Hepatocyte (in vitro differentiated cells): ENCODE measurements around the gene MID2. TPM values are rescaled to one million over a fixed set of nuclear protein-coding genes. Genes with fewer than 3 reads are reported as not detected.
"Not testable (repeated sequence)": the region's sequence is repeated elsewhere in the genome, so short reads cannot be mapped to it uniquely, and the experiment has no call there.

ENCODE experiments used
- DNase-seq: peaks from one replicate; pipeline ENCODE4 v3.0.0-alpha.2; 2016; ENCODE audit warnings: low spot score
- H2AFZ ChIP-seq: fragments of 200-600 bp; sonication (generic); 2 replicates; pipeline ENCODE4 v1.6.0; 2016; ENCODE audit warnings: antibody characterized with exemption, mild to moderate bottlenecking
- H3K27ac ChIP-seq: fragments of 200-600 bp; sonication (generic); 2 replicates; pipeline ENCODE4 v1.5.1; 2016; ENCODE audit warnings: mild to moderate bottlenecking
- H3K27me3 ChIP-seq: fragments of 200-600 bp; sonication (generic); 2 replicates; pipeline ENCODE4 v1.6.1; 2016
- H3K36me3 ChIP-seq: fragments of 200-600 bp; sonication (generic); replicated peaks from 2 replicates; pipeline ENCODE4 v1.5.1; 2016; ENCODE audit warnings: low read depth; ENCODE audit not compliant: insufficient read depth
- H3K4me1 ChIP-seq: fragments of 200-600 bp; sonication (generic); 2 replicates; pipeline ENCODE4 v1.5.1; 2016; ENCODE audit warnings: mild to moderate bottlenecking, moderate library complexity; ENCODE audit not compliant: insufficient read depth
- H3K4me2 ChIP-seq: fragments of 200-600 bp; sonication (generic); 2 replicates; pipeline ENCODE4 v1.6.0; 2016
- H3K4me3 ChIP-seq: fragments of 200-600 bp; sonication (generic); 2 replicates; pipeline ENCODE4 v1.5.1; 2016; ENCODE audit warnings: mild to moderate bottlenecking
- H3K79me2 ChIP-seq: fragments of 200-600 bp; sonication (generic); 2 replicates; pipeline ENCODE4 v1.6.0; 2017; ENCODE audit warnings: mild to moderate bottlenecking
- H3K9me2 ChIP-seq: fragments of 200-600 bp; sonication (generic); replicated peaks from 2 replicates; pipeline ENCODE4 v1.6.0; 2017; ENCODE audit warnings: mild to moderate bottlenecking; ENCODE audit not compliant: insufficient read depth
- H3K9me3 ChIP-seq: fragments of 200-600 bp; sonication (generic); 2 replicates; pipeline ENCODE4 v1.5.1; 2016; ENCODE audit warnings: low read depth, mild to moderate bottlenecking
- H4K20me1 ChIP-seq: fragments of 200-600 bp; sonication (generic); 2 replicates; pipeline ENCODE4 v1.6.0; 2016; ENCODE audit warnings: mild to moderate bottlenecking; ENCODE audit not compliant: insufficient read depth, poor library complexity, severe bottlenecking
- EZH2 ChIP-seq: fragments of 200-600 bp; sonication (generic); IDR thresholded peaks from 2 replicates; pipeline ENCODE4 v1.6.1; 2016; ENCODE audit warnings: antibody characterized with exemption, mild to moderate bottlenecking, borderline replicate concordance
- EZH2phosphoT487 ChIP-seq: fragments of 200-600 bp; sonication (generic); IDR thresholded peaks from one replicate; pipeline ENCODE4 v1.6.1; 2018; ENCODE audit warnings: antibody characterized with exemption, mild to moderate bottlenecking, low read depth, moderate library complexity; ENCODE audit not compliant: unreplicated experiment, severe bottlenecking
- WGBS: methylation state at CpG from one replicate; pipeline ENCODE4 v1.1.6; 2016; ENCODE audit warnings: low lambda C conversion rate; ENCODE audit errors: missing lambda C conversion rate; 5-methylcytosine and 5-hydroxymethylcytosine counted together
- polyA plus RNA-seq: library from polyadenylated mRNA; unstranded; fragments of >200 nt; fragmentation: Nextera tagmentation; extraction: Ambion mirVana; gene quantifications from 2 replicates; pipeline ENCODE4 v1.2.1, GENCODE V29; 2016
- total RNA-seq: library from RNA; depleted of rRNA; stranded (reverse); fragments of >200 nt; gene quantifications from 2 replicates; pipeline ENCODE4 v1.2.3, GENCODE V29; 2014
- TF ChIP-seq, protein P1 (sequence below): fragments of 200-600 bp; sonication (generic); IDR thresholded peaks from 2 replicates; pipeline ENCODE4 v1.5.1; 2016; ENCODE audit warnings: antibody characterized with exemption, mild to moderate bottlenecking; ENCODE audit not compliant: poor library complexity

Gene MID2
- total and polyA plus RNA-seq, 2 experiments from 2014 or later, result 4.4 to 17.6 TPM

DNA sequence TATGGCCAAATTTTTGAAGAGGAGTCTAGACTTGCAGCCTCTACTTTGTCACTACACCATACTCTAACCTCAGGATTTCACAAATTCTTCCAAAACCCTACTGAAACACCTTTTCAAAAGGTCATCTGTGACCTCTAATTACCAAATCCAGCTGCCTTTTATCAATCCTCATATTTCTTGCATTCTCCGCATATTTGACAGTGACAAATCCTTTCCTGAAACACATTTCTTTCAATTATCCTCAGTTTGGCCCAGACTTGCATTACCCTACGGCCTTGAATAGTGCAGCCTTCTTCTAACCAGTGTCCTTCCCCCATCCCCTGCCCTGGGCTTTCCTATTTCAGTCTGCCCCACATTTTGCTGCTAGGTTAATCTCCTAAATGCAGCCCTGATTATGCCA is 25.5 kb downstream of the MID2 start:
- DNase-seq, result no peak
- Histone ChIP-seq H3K4me2 (no peak overlapping the region), H3K4me3 (no peak overlapping the region), H3K36me3 (no peaks in the 10 kb centered on the region), H3K9me2 (no peaks in the 10 kb centered on the region), H3K79me2 (no peaks in the 10 kb centered on the region), H2AFZ (no peak overlapping the region), H3K9me3 (no peaks in the 10 kb centered on the region), H3K27ac (no peak overlapping the region), H3K4me1 (no peaks in the 10 kb centered on the region), H4K20me1 (no peaks in the 10 kb centered on the region), H3K27me3 (no peaks in the 10 kb centered on the region)
- 72% methylated on average over 2 of the region's 2 CpGs for WGBS
- TF ChIP-seq EZH2phosphoT487 (no peak), EZH2 (no peak)
- TF ChIP-seq, protein P1, sequence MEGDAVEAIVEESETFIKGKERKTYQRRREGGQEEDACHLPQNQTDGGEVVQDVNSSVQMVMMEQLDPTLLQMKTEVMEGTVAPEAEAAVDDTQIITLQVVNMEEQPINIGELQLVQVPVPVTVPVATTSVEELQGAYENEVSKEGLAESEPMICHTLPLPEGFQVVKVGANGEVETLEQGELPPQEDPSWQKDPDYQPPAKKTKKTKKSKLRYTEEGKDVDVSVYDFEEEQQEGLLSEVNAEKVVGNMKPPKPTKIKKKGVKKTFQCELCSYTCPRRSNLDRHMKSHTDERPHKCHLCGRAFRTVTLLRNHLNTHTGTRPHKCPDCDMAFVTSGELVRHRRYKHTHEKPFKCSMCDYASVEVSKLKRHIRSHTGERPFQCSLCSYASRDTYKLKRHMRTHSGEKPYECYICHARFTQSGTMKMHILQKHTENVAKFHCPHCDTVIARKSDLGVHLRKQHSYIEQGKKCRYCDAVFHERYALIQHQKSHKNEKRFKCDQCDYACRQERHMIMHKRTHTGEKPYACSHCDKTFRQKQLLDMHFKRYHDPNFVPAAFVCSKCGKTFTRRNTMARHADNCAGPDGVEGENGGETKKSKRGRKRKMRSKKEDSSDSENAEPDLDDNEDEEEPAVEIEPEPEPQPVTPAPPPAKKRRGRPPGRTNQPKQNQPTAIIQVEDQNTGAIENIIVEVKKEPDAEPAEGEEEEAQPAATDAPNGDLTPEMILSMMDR, result no peak

DNA sequence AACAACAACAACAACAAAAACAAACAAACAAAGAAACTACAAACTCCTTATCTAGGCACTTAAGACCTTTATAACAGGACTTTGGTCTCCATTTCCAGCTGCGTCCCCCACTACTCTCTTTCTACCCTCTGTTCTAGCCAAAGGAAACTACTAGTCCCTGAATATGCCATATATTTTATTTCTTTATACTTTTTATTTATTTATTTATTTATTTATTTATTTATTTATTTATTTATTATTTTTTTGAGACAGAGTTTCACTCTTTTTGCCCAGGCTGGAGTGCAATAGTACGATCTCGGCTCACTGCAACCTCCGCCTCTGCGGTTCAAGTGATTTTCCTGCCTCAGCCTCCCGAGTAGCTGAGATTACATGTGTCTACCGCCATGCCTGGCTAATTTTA is 26.0 kb downstream of the MID2 start:
- WGBS, result 91% methylated on average over 7 of the region's 7 CpGs
- not testable (repeated sequence) for H3K4me2 ChIP-seq, H2AFZ ChIP-seq, H3K27ac ChIP-seq, H3K27me3 ChIP-seq, H3K4me1 ChIP-seq, H3K36me3 ChIP-seq, H4K20me1 ChIP-seq, H3K9me3 ChIP-seq, H3K4me3 ChIP-seq, DNase-seq, H3K79me2 ChIP-seq, H3K9me2 ChIP-seq

DNA sequence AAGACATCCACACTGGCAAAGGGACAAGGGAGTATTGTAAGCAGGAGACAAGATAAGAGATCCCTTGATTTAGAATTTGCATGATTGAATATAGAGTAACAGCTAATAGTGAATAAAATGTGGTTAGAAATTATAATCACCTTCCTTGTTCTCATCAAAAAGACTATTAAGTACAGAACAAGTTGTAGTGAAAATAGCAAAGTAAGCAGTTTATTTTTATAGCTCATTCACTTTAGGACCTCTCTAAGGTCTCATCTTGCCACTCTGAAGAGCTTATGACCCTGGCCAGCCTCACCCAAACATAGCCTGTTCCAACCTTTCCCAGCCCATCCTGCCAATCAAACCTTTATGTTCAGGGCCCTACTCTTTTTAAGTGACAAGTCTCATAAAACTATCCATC is 30.6 kb downstream of the MID2 start:
- DNase-seq, result no peak

DNA sequence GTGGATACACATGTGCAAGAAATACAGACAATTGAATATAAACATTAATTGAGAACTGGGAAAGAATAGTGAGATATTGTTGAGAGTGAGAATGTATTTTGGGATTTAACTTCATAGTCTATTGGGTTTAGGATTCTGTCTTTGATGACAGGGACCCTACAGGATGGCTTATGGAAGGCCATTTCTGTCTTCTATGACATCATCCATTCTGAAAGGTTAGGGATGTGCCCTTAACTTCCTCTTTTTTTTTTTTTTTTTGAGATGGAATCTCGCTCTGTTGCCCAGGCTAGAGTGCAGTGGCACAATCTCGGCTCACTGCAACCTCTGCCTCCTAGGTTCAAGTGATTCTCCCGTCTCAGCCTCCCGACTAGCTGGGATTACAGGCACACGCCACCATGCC is 31.4 kb downstream of the MID2 start:
- H2AFZ ChIP-seq, H4K20me1 ChIP-seq, H3K4me2 ChIP-seq, H3K4me3 ChIP-seq, H3K27me3 ChIP-seq, H3K9me2 ChIP-seq, DNase-seq, H3K36me3 ChIP-seq, H3K9me3 ChIP-seq, H3K4me1 ChIP-seq, H3K79me2 ChIP-seq: not testable (repeated sequence)
- WGBS, result 74% methylated on average over 5 of the region's 5 CpGs
- H3K27ac ChIP-seq, result peak overlapping the region; percentile 9

More for the DNA sequence above, 30.6 kb downstream of the MID2 start:
- Histone ChIP-seq H3K4me1 (no peaks in the 10 kb centered on the region), H3K79me2 (no peaks in the 10 kb centered on the region), H3K27me3 (no peaks in the 10 kb centered on the region), H3K9me2 (no peaks in the 10 kb centered on the region), H3K36me3 (no peaks in the 10 kb centered on the region), H4K20me1 (no peaks in the 10 kb centered on the region), H3K27ac (no peak overlapping the region), H2AFZ (no peak overlapping the region), H3K4me3 (no peak overlapping the region), H3K9me3 (no peaks in the 10 kb centered on the region), H3K4me2 (no peak overlapping the region)
- TF ChIP-seq EZH2 (no peak), EZH2phosphoT487 (no peak)
- TF ChIP-seq, protein P1, result no peak

GRCh38 chrX:107857837-107858236 is 32.2 kb downstream of the MID2 start:
- no peaks in the 10 kb centered on the region for H3K36me3 ChIP-seq
- DNase-seq, result peak; percentile 17
- no peaks in the 10 kb centered on the region for H3K9me2 ChIP-seq
- H3K79me2 ChIP-seq, result no peaks in the 10 kb centered on the region
- H2AFZ ChIP-seq, result no peak overlapping the region
- TF ChIP-seq EZH2, result no peak
- TF ChIP-seq EZH2phosphoT487, result no peak
- TF ChIP-seq, protein P1, result no peak
- H3K27ac ChIP-seq, result peak overlapping the region; percentile 9
- no peaks in the 10 kb centered on the region for H3K27me3 ChIP-seq
- peak overlapping the region; percentile 15 for H3K4me2 ChIP-seq
- no peaks in the 10 kb centered on the region for H3K9me3 ChIP-seq
- no peak overlapping the region for H3K4me3 ChIP-seq
- WGBS, result 78% methylated on average over 5 of the region's 5 CpGs
- H3K4me1 ChIP-seq, result no peaks in the 10 kb centered on the region
- no peaks in the 10 kb centered on the region for H4K20me1 ChIP-seq
